Karpas-422 (cell line): ENCODE data around the gene SLC25A29. TPM values are rescaled to one million over a fixed set of nuclear protein-coding genes. Genes with fewer than 3 reads are reported as not detected.
A peak's percentile ranks its signal among the peaks of the same experiment; 100 is the strongest.

ENCODE experiments used
- DNase-seq: peaks from one replicate; pipeline ENCODE4 v3.0.0-alpha.2; 2015
- H2AFZ ChIP-seq: fragments of 200-600 bp; sonication (generic); 2 replicates; pipeline ENCODE4 v1.6.1; 2014; ENCODE audit warnings: antibody characterized with exemption, low read length, mixed read lengths
- H3K27ac ChIP-seq: fragments of 200-600 bp; sonication (generic); 2 replicates; pipeline ENCODE4 v1.5.1; 2014; ENCODE audit warnings: mild to moderate bottlenecking, low read length, moderate library complexity
- H3K27me3 ChIP-seq: fragments of 200-600 bp; sonication (generic); 2 replicates; pipeline ENCODE4 v1.6.1; 2014; ENCODE audit warnings: low read length, mixed read lengths
- H3K36me3 ChIP-seq: fragments of 200-600 bp; sonication (generic); 2 replicates; pipeline ENCODE4 v1.6.1; 2014; ENCODE audit warnings: low read length, mixed read lengths; ENCODE audit not compliant: insufficient read depth
- H3K4me1 ChIP-seq: fragments of 200-600 bp; sonication (generic); 2 replicates; pipeline ENCODE4 v1.6.1; 2014; ENCODE audit warnings: mild to moderate bottlenecking, low read length, mixed read lengths
- H3K4me2 ChIP-seq: fragments of 200-600 bp; sonication (generic); 2 replicates; pipeline ENCODE4 v1.6.1; 2014; ENCODE audit warnings: low read length, low read depth, mild to moderate bottlenecking; ENCODE audit not compliant: poor library complexity, severe bottlenecking
- H3K4me3 ChIP-seq: fragments of 200-600 bp; sonication (generic); 2 replicates; pipeline ENCODE4 v1.5.1; 2014; ENCODE audit warnings: mild to moderate bottlenecking, antibody characterized with exemption, low read length, mixed read lengths
- H3K79me2 ChIP-seq: fragments of 200-600 bp; sonication (generic); 2 replicates; pipeline ENCODE4 v1.6.1; 2014; ENCODE audit warnings: mild to moderate bottlenecking, low read length, mixed read lengths
- H3K9ac ChIP-seq: fragments of 200-600 bp; sonication (generic); 2 replicates; pipeline ENCODE4 v1.6.0; 2014; ENCODE audit warnings: low read length
- H3K9me2 ChIP-seq: fragments of 200-600 bp; sonication (generic), shearing (Covaris generic); replicated peaks from 2 replicates; pipeline ENCODE4 v1.6.0; 2014; ENCODE audit warnings: mild to moderate bottlenecking, low read length, moderate library complexity; ENCODE audit not compliant: insufficient read depth
- H3K9me3 ChIP-seq: fragments of 300-700, 200-600 bp; sonication (generic); 2 replicates; pipeline ENCODE4 v1.6.1; 2014; ENCODE audit warnings: low read length, mixed read lengths
- H4K20me1 ChIP-seq: fragments of 200-600 bp; sonication (generic); 2 replicates; pipeline ENCODE4 v1.6.1; 2014; ENCODE audit warnings: mild to moderate bottlenecking, antibody characterized with exemption, low read length, low read depth; ENCODE audit not compliant: insufficient read depth
- total RNA-seq: library from RNA; depleted of rRNA; stranded (reverse); fragments of >200 nt; shearing (Covaris generic); gene quantifications from 2 replicates; pipeline ENCODE4 v1.2.3, GENCODE V29; 2014; ENCODE audit warnings: low replicate concordance; rRNA removed

The SLC25A29 gene, protein sequence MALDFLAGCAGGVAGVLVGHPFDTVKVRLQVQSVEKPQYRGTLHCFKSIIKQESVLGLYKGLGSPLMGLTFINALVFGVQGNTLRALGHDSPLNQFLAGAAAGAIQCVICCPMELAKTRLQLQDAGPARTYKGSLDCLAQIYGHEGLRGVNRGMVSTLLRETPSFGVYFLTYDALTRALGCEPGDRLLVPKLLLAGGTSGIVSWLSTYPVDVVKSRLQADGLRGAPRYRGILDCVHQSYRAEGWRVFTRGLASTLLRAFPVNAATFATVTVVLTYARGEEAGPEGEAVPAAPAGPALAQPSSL
- total RNA-seq, result 29.4 and 83.8 TPM in 2 replicates

DNA sequence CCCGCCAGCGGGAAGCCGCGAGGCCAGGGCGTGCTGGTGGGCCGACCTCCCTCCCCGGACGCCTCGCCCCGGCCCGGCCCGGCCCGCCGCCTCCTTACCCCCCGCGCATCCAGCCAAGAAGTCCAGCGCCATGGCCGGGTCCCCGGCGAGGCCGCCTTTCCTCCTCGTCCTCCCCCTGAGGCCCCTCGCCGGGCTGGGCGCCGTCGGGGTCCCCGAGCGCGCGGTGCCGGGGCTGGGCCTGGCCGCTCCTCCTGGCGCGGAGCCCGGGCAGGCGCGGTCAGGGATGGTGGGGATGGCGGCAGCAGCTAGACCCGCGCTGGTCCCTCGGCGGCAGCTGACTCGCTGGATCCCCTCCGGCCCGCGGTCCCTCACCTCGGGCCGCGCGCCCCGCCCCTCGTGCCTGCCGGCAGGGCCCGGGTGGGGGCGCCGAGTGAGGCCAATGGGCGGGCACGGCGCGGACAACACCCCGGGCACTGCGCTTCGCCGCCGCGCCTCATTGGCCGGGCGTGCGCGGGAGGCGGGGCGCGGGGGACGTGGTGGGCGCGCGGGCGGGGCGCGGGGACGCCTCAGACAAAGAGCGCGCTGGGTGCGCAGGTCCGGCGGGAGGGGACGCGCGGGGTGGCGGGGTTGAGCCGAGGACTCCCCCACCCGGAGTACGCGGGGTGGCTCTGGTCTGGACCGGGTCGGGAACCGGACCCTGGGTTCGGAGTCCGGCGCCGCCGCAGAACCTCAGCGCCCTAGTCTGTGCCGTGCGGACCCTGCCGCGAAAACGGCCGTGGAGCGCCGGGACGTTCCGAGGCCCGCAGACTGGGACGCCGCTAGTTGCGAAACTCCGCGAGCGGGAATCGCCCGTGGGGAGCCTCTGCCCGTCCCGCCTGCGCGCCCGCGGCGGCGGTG is at the start of gene SLC25A29:
Gene SLC25A29 (minus strand): TSS at position 344 of the 897 bp plus-strand sequence. CDS start 212 bp downstream, at position 132.
- H3K36me3 ChIP-seq, result no peaks in the 10 kb centered on the region
- DNase-seq, result peak; percentile 95
- no peak within 1 kb of the TSS for H3K27ac ChIP-seq
- H3K4me1 ChIP-seq, result peaks cover 39% of the 10 kb centered on the region
- H3K9ac ChIP-seq, result peak within 1 kb of the TSS; percentile 69
- H3K9me3 ChIP-seq, result no peaks in the 10 kb centered on the region
- H3K9me2 ChIP-seq, result no peaks in the 10 kb centered on the region
- H2AFZ ChIP-seq, result peak within 1 kb of the TSS; percentile 58; the same call in 1 of the 2 replicates
- H4K20me1 ChIP-seq, result peaks cover 16% of the 10 kb centered on the region; the same call in 1 of the 2 replicates
- H3K4me3 ChIP-seq, result peak within 1 kb of the TSS; percentile 70
- H3K27me3 ChIP-seq, result no peaks in the 10 kb centered on the region
- H3K79me2 ChIP-seq, result no peaks in the 10 kb centered on the region
- peak within 1 kb of the TSS; percentile 88 for H3K4me2 ChIP-seq

DNA sequence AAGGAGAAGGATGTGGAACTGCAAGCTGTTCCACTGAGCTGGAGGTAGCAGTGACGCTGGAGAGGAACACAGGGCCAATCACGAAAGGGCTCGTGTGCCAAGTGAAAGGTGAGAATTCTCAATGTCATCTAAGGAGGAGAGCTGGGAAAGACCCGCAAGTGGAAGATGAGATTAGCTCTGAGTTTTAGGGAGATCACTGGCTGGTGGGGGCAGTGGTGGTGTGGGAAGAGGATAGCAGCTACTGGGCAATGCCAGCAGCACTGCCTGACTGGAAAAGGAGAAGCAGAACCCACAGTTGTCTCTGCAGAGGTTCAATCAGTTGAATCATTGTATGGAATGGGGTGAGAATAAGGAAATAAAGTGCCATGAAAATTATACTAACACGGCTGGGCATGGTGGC is 44.7 kb upstream of the SLC25A29 start:
- no peak for DNase-seq
- Histone ChIP-seq H4K20me1 (no peaks in the 10 kb centered on the region), H3K9me3 (no peaks in the 10 kb centered on the region), H3K9ac (no peak overlapping the region), H3K4me1 (peaks cover 5% of the 10 kb centered on the region), H3K4me3 (no peak overlapping the region), H3K27ac (no peak overlapping the region), H2AFZ (no peak overlapping the region), H3K27me3 (no peaks in the 10 kb centered on the region), H3K9me2 (no peaks in the 10 kb centered on the region), H3K4me2 (no peak overlapping the region), H3K79me2 (no peaks in the 10 kb centered on the region), H3K36me3 (peaks cover 25% of the 10 kb centered on the region)

- no peaks in the 10 kb centered on the region for H3K9me3 ChIP-seq
- peaks cover 20% of the 10 kb centered on the region; the same call in 1 of the 2 replicates for H3K36me3 ChIP-seq
- H3K27ac ChIP-seq, result no peak overlapping the region
- no peak overlapping the region for H3K9ac ChIP-seq
- H3K4me2 ChIP-seq, result no peak overlapping the region
- no peak for DNase-seq
- H4K20me1 ChIP-seq, result no peaks in the 10 kb centered on the region
- H3K4me1 ChIP-seq, result no peaks in the 10 kb centered on the region; the same call in 1 of the 2 replicates
- no peaks in the 10 kb centered on the region for H3K79me2 ChIP-seq
- no peaks in the 10 kb centered on the region for H3K9me2 ChIP-seq
- H3K4me3 ChIP-seq, result no peak overlapping the region
- no peaks in the 10 kb centered on the region for H3K27me3 ChIP-seq
- H2AFZ ChIP-seq, result no peak overlapping the region
These were observed 44.2 kb upstream of the SLC25A29 start for GRCh38 chr14:100350276-100350926.

GRCh38 chr14:100348784-100349685 is 42.8 kb upstream of the SLC25A29 start:
- no peak for DNase-seq
- no peak overlapping the region for H2AFZ ChIP-seq
- no peaks in the 10 kb centered on the region for H3K9me2 ChIP-seq
- H3K4me2 ChIP-seq, result no peak overlapping the region
- H4K20me1 ChIP-seq, result no peaks in the 10 kb centered on the region
- peaks cover 13% of the 10 kb centered on the region; the same call in 1 of the 2 replicates for H3K36me3 ChIP-seq
- H3K4me3 ChIP-seq, result no peak overlapping the region
- peak overlapping the region; percentile 34; the same call in 1 of the 2 replicates for H3K27ac ChIP-seq
- no peak overlapping the region for H3K9ac ChIP-seq
- H3K9me3 ChIP-seq, result no peaks in the 10 kb centered on the region
- no peaks in the 10 kb centered on the region for H3K79me2 ChIP-seq
- no peaks in the 10 kb centered on the region; the same call in 1 of the 2 replicates for H3K4me1 ChIP-seq
- no peaks in the 10 kb centered on the region for H3K27me3 ChIP-seq

GRCh38 chr14:100348253-100348729 is 42.0 kb upstream of the SLC25A29 start:
- H3K36me3 ChIP-seq, result peaks cover 5% of the 10 kb centered on the region; the same call in 1 of the 2 replicates
- H3K9me3 ChIP-seq, result no peaks in the 10 kb centered on the region
- H3K4me3 ChIP-seq, result no peak overlapping the region
- no peaks in the 10 kb centered on the region; the same call in 1 of the 2 replicates for H3K4me1 ChIP-seq
- no peaks in the 10 kb centered on the region for H3K27me3 ChIP-seq
- no peak overlapping the region for H3K9ac ChIP-seq
- H4K20me1 ChIP-seq, result no peaks in the 10 kb centered on the region
- H2AFZ ChIP-seq, result no peak overlapping the region
- no peaks in the 10 kb centered on the region for H3K9me2 ChIP-seq
- DNase-seq, result no peak
- no peaks in the 10 kb centered on the region for H3K79me2 ChIP-seq
- H3K4me2 ChIP-seq, result no peak overlapping the region
- H3K27ac ChIP-seq, result no peak overlapping the region

- Histone ChIP-seq H3K9me3 (no peaks in the 10 kb centered on the region), H3K27me3 (no peaks in the 10 kb centered on the region), H3K9ac (no peak overlapping the region), H3K9me2 (no peaks in the 10 kb centered on the region), H3K4me3 (no peak overlapping the region), H3K79me2 (no peaks in the 10 kb centered on the region), H3K4me2 (no peak overlapping the region), H4K20me1 (no peaks in the 10 kb centered on the region), H3K27ac (no peak overlapping the region), H3K36me3 (no peaks in the 10 kb centered on the region), H3K4me1 (peaks cover 10% of the 10 kb centered on the region), H2AFZ (no peak overlapping the region)
- DNase-seq, result no peak
These were observed 40.3 kb upstream of the SLC25A29 start for GRCh38 chr14:100346306-100347091.

DNA sequence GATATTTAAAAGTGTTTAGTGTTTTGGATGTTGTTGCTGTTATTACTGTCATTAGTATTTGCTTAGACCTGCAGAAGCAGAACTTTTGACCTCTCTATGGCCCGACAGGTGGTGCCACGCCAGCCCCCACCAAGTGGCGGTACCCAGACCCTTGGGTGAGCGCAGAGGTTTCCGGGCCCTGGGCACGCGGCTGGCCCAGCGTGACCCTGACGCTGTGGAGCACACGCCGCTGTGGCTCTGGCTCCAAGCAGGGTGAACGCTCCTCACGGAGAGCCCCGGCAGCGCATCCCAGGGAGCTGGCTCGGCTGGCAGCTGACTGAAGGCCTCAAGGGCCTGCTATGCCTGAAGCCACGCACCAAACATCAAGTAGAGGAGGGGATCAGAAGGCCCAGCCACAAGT is 39.5 kb upstream of the SLC25A29 start:
- no peaks in the 10 kb centered on the region for H3K36me3 ChIP-seq

More for the DNA sequence above, 39.5 kb upstream of the SLC25A29 start:
- H2AFZ ChIP-seq, result no peak overlapping the region
- H3K79me2 ChIP-seq, result no peaks in the 10 kb centered on the region
- no peaks in the 10 kb centered on the region for H3K9me3 ChIP-seq
- no peak overlapping the region for H3K9ac ChIP-seq
- H3K27ac ChIP-seq, result no peak overlapping the region
- H3K4me3 ChIP-seq, result no peak overlapping the region
- H3K4me1 ChIP-seq, result peaks cover 18% of the 10 kb centered on the region
- no peaks in the 10 kb centered on the region for H4K20me1 ChIP-seq
- H3K9me2 ChIP-seq, result no peaks in the 10 kb centered on the region
- no peak for DNase-seq
- no peak overlapping the region for H3K4me2 ChIP-seq
- no peaks in the 10 kb centered on the region for H3K27me3 ChIP-seq
